ENCODE results near the gene PRDM12.

GRCh38 chr9:130692321-130692720, 27.9 kb downstream of the PRDM12 start:
- TF ChIP-seq, protein P1, sequence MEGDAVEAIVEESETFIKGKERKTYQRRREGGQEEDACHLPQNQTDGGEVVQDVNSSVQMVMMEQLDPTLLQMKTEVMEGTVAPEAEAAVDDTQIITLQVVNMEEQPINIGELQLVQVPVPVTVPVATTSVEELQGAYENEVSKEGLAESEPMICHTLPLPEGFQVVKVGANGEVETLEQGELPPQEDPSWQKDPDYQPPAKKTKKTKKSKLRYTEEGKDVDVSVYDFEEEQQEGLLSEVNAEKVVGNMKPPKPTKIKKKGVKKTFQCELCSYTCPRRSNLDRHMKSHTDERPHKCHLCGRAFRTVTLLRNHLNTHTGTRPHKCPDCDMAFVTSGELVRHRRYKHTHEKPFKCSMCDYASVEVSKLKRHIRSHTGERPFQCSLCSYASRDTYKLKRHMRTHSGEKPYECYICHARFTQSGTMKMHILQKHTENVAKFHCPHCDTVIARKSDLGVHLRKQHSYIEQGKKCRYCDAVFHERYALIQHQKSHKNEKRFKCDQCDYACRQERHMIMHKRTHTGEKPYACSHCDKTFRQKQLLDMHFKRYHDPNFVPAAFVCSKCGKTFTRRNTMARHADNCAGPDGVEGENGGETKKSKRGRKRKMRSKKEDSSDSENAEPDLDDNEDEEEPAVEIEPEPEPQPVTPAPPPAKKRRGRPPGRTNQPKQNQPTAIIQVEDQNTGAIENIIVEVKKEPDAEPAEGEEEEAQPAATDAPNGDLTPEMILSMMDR (IDR thresholded peaks at IDR 0.05): no peak
- TF ChIP-seq POLR2A (IDR thresholded peaks at IDR 0.05): no peak
